SK-N-SH (cell line): ENCODE measurements around the gene FHL5. TPM values are rescaled to one million over a fixed set of nuclear protein-coding genes. Genes with fewer than 3 reads are reported as not detected.
"Not testable (repeated sequence)": the region's sequence is repeated elsewhere in the genome, so short reads cannot be mapped to it uniquely, and the experiment has no call there.

Experiments used
- CTCF ChIA-PET: fragments of 300-600, 350-600 bp; formaldehyde crosslinking; extraction: SDS; loops from one replicate; lab custom pipeline; 2021; lab: Yijun Ruan, JAX
- POLR2A ChIA-PET: fragments of 350-600 bp; sonication (Branson Sonifier 250); formaldehyde crosslinking; extraction: SDS; loops from one replicate; lab custom pipeline; 2020; ENCODE audit warnings: antibody characterized with exemption, inconsistent platforms; lab: Yijun Ruan, JAX
- DNase-seq: peaks from one replicate; pipeline ENCODE4 v3.0.0; 2012
- H2AFZ ChIP-seq: fragments of 200-600 bp; sonication (generic); 2 replicates; pipeline ENCODE4 v1.8.1; 2016; ENCODE audit warnings: antibody characterized with exemption, mild to moderate bottlenecking, low read depth
- H3F3A ChIP-seq: fragments of 200-600 bp; sonication (generic); replicated peaks from 2 replicates; pipeline ENCODE3; 2016; ENCODE audit warnings: antibody characterized with exemption, mild to moderate bottlenecking; ENCODE audit not compliant: insufficient read depth
- H3K27ac ChIP-seq, 2 experiments: fragments of 200-500 bp in 1 of 2; fragments of 200-600 bp in 1 of 2; sonication (Bioruptor generic) in 1 of 2; sonication (generic), shearing (Covaris generic) in 1 of 2; 2 replicates each; pipeline versions ENCODE4 v1.5.1 to v1.6.1; 2014 to 2016; ENCODE audit warnings: low read depth in 2 of 2, inconsistent platforms in 1 of 2, low read length in 1 of 2, mild to moderate bottlenecking in 1 of 2, mixed read lengths in 1 of 2
- H3K27me3 ChIP-seq: fragments of 200-600 bp; sonication (generic), shearing (Covaris generic); 2 replicates; pipeline ENCODE4 v1.6.1; 2016; ENCODE audit warnings: mixed run types; ENCODE audit not compliant: insufficient read depth
- H3K36me3 ChIP-seq, 2 experiments: fragments of 200-500 bp in 1 of 2; fragments of 200-600 bp in 1 of 2; sonication (Bioruptor generic) in 1 of 2; sonication (generic) in 1 of 2; replicated peaks in 1 of 2; 2 replicates each; pipeline versions ENCODE3 to v1.5.1; 2014 to 2016; ENCODE audit warnings: low read length in 1 of 2, mild to moderate bottlenecking in 1 of 2; ENCODE audit not compliant: insufficient read depth in 2 of 2, control insufficient read depth in 1 of 2
- H3K4me1 ChIP-seq, 2 experiments: fragments of 200-500 bp in 1 of 2; fragments of 200-600 bp in 1 of 2; sonication (Bioruptor generic) in 1 of 2; sonication (generic), shearing (Covaris generic) in 1 of 2; 2 replicates each; pipeline versions ENCODE4 v1.5.1 to v1.6.1; 2014 to 2016; ENCODE audit warnings: low read depth in 1 of 2, low read length in 1 of 2, mixed run types in 1 of 2; ENCODE audit not compliant: insufficient read depth in 2 of 2, control insufficient read depth in 1 of 2
- H3K4me2 ChIP-seq: fragments of 200-600 bp; sonication (generic), shearing (Covaris generic); 2 replicates; pipeline ENCODE4 v1.6.1; 2017; ENCODE audit warnings: mixed run types
- H3K4me3 ChIP-seq, 2 experiments: fragments of 200-500 bp in 1 of 2; fragments of 200-600 bp in 1 of 2; sonication (Bioruptor generic) in 1 of 2; sonication (generic), shearing (Covaris generic) in 1 of 2; 2 replicates each; pipeline versions ENCODE4 v1.5.1 to v1.8.1; 2014 to 2016; ENCODE audit warnings: low read depth in 2 of 2, inconsistent platforms in 1 of 2, low read length in 1 of 2, mild to moderate bottlenecking in 1 of 2, mixed read lengths in 1 of 2, moderate library complexity in 1 of 2
- H3K79me2 ChIP-seq: fragments of 200-600 bp; sonication (generic); 2 replicates; pipeline ENCODE4 v1.8.1; 2017; ENCODE audit warnings: mild to moderate bottlenecking; ENCODE audit not compliant: insufficient read depth
- H3K9ac ChIP-seq: fragments of 200-600 bp; sonication (generic); 2 replicates; pipeline ENCODE4 v1.6.1; 2017; ENCODE audit warnings: mixed run types
- H3K9me2 ChIP-seq: fragments of 200-600 bp; sonication (generic); 2 replicates; pipeline ENCODE4 v1.6.1; 2017; ENCODE audit warnings: mixed run types
- H3K9me3 ChIP-seq: fragments of 200-600 bp; sonication (generic); 2 replicates; pipeline ENCODE4 v1.6.1; 2017; ENCODE audit warnings: mixed run types, mild to moderate bottlenecking, moderate library complexity
- H4K20me1 ChIP-seq: fragments of 200-600 bp; sonication (generic); 2 replicates; pipeline ENCODE4 v1.6.1; 2017; ENCODE audit warnings: mild to moderate bottlenecking, mixed run types; ENCODE audit not compliant: insufficient read depth
- CHD2 ChIP-seq: fragments of 150-350 bp; IDR thresholded peaks from 2 replicates; pipeline ENCODE4 v1.6.1; 2018; ENCODE audit warnings: low read length; ENCODE audit not compliant: partially characterized antibody
- FOXJ3 ChIP-seq: sonication (generic); formaldehyde crosslinking; IDR thresholded peaks from 2 replicates; pipeline ENCODE4 v1.5.1; 2020; ENCODE audit warnings: mild to moderate bottlenecking, missing genetic modification reagents
- FOXM1 ChIP-seq: IDR thresholded peaks from 2 replicates; pipeline ENCODE4 v1.4.0; 2012; ENCODE audit warnings: low read depth, mild to moderate bottlenecking
- GATA2 ChIP-seq: sonication (generic); formaldehyde crosslinking; IDR thresholded peaks from 2 replicates; pipeline ENCODE4 v1.5.0; 2020; ENCODE audit warnings: mild to moderate bottlenecking, missing genetic modification reagents
- JUND ChIP-seq: IDR thresholded peaks from 2 replicates; pipeline ENCODE4 v1.4.0; 2012
- MAX ChIP-seq: IDR thresholded peaks from 2 replicates; pipeline ENCODE4 v1.4.0; 2012; ENCODE audit warnings: low read depth
- MXI1 ChIP-seq: IDR thresholded peaks from 2 replicates; pipeline ENCODE4 v1.6.1; 2012; ENCODE audit warnings: mild to moderate bottlenecking, low read depth, low read length, improper control_type of control experiment
- NFIC ChIP-seq: IDR thresholded peaks from 2 replicates; pipeline ENCODE4 v1.4.0; 2012; ENCODE audit warnings: borderline replicate concordance
- RFX5 ChIP-seq: IDR thresholded peaks from 2 replicates; pipeline ENCODE4 v1.6.1; 2012; ENCODE audit warnings: mild to moderate bottlenecking, improper control_type of control experiment, low read length
- TAF1 ChIP-seq: IDR thresholded peaks from 2 replicates; pipeline ENCODE4 v1.6.1; 2012; ENCODE audit warnings: low read depth, mild to moderate bottlenecking, low read length, moderate library complexity, borderline replicate concordance
- TEAD4 ChIP-seq: IDR thresholded peaks from 2 replicates; pipeline ENCODE4 v1.4.0; 2012; ENCODE audit warnings: mild to moderate bottlenecking, borderline replicate concordance; ENCODE audit not compliant: insufficient read depth
- USF1 ChIP-seq: IDR thresholded peaks from 2 replicates; pipeline ENCODE4 v1.4.0; 2012; ENCODE audit warnings: low read depth, borderline replicate concordance
- WGBS: methylation state at CpG from one replicate; pipeline ENCODE4 v1.1.6; 2017; ENCODE audit warnings: low lambda C conversion rate; 5-methylcytosine and 5-hydroxymethylcytosine counted together
- polyA plus RNA-seq, 3 experiments: library from polyadenylated mRNA; depleted of rRNA; stranded (reverse); fragments of >200 nt; gene quantifications; 2 replicates each; pipeline ENCODE4 v1.2.3, GENCODE V29; 2012

The FHL5 gene
- polyA plus RNA-seq, 1 of the 3 experiments (the other 2 are of a cell fraction): not detected

GRCh38 chr6:96547654-96548053, 15.3 kb upstream of the FHL5 start:
- Histone ChIP-seq H4K20me1 (no peaks in the 10 kb centered on the region), H3K9ac (no peak overlapping the region), H3K79me2 (no peaks in the 10 kb centered on the region), H3K27me3 (no peaks in the 10 kb centered on the region), H3K27ac (no peak overlapping the region), H3K9me2 (no peaks in the 10 kb centered on the region), H3K4me1 (no peaks in the 10 kb centered on the region), H3K9me3 (no peaks in the 10 kb centered on the region), H3K4me2 (no peak overlapping the region), H2AFZ (no peak overlapping the region), H3K36me3 (peaks cover 79 to 80% of the 10 kb centered on the region in 2 experiments), H3K4me3 (no peak overlapping the region), H3F3A (no peaks in the 10 kb centered on the region)
- POLR2A ChIA-PET: no interaction called here
- 92% methylated on average over 4 of the region's 4 CpGs for WGBS
- DNase-seq: no peak
- CTCF ChIA-PET: no interaction called here
- no peak for TF ChIP-seq FOXM1
- TF ChIP-seq JUND: no peak

- ChIA-PET CTCF (interaction anchor here (1.3 kb wide), 1 partner anchor 16 kb away, joined by 3 read pairs; no protein-coding TSS in a partner anchor), POLR2A (no interaction called here)
- no peaks in the 10 kb centered on the region for H4K20me1 ChIP-seq
- H3K9me2 ChIP-seq: no peaks in the 10 kb centered on the region
- H3K27ac ChIP-seq: no peak overlapping the region
- peaks cover 45 to 61% of the 10 kb centered on the region in 2 experiments for H3K36me3 ChIP-seq
- no peaks in the 10 kb centered on the region for H3K9me3 ChIP-seq
- no peak overlapping the region for H3K9ac ChIP-seq
- H3K27me3 ChIP-seq: no peaks in the 10 kb centered on the region
- 84% methylated on average over 4 of the region's 4 CpGs for WGBS
- H3K4me3 ChIP-seq: no peak overlapping the region
- DNase-seq: no peak
- peaks cover 4% of the 10 kb centered on the region for H3F3A ChIP-seq
- no peak overlapping the region for H3K4me2 ChIP-seq
- no peaks in the 10 kb centered on the region for H3K4me1 ChIP-seq
- no peak for TF ChIP-seq TAF1
- no peak for TF ChIP-seq TEAD4
- no peak for TF ChIP-seq CHD2
- TF ChIP-seq USF1: no peak
- no peak for TF ChIP-seq MAX
- no peak for TF ChIP-seq FOXM1
- no peak for TF ChIP-seq MXI1
- TF ChIP-seq NFIC: no peak
- TF ChIP-seq FOXJ3 (CRISPR knock-in tag): no peak
- TF ChIP-seq JUND: no peak
- TF ChIP-seq GATA2 (CRISPR knock-in tag): no peak
- TF ChIP-seq RFX5: no peak
- TF ChIP-seq, all 33 proteins: peak for 0
- no peaks in the 10 kb centered on the region for H3K79me2 ChIP-seq
- no peak overlapping the region for H2AFZ ChIP-seq
Observed at GRCh38 chr6:96554558-96554957, 8.4 kb upstream of the FHL5 start.

DNA sequence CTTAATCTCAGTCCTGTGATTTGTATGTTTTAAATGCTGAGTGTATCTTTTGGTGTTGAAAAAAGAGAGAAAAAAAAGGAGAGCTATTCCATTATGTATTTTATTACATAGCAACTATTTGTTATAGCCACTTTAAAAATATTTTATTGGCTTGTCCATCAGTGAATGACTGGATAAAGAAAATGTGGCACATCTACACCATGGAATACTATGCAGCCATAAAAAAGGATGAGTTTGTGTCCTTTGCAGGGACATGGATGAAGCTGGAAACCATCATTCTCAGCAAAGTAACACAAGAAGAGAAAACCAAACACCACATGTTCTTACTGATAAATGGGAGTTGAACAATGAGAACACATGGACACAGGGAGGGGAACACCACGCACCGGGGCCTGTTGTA, 3.2 kb upstream of the FHL5 start:
- H3F3A ChIP-seq, H3K9ac ChIP-seq, H3K9me3 ChIP-seq, H2AFZ ChIP-seq, H3K27ac ChIP-seq, H3K79me2 ChIP-seq, H3K27me3 ChIP-seq, H3K4me1 ChIP-seq, DNase-seq, CTCF ChIA-PET, H3K4me3 ChIP-seq, POLR2A ChIA-PET, H3K9me2 ChIP-seq, H3K4me2 ChIP-seq, H4K20me1 ChIP-seq: not testable (repeated sequence)
- WGBS: 82% methylated on average over 2 of the region's 2 CpGs
- peaks cover 4 to 10% of the 10 kb centered on the region in 2 experiments for H3K36me3 ChIP-seq
